SK-N-MC (cell line): ENCODE results near the gene VEZF1.

Source experiments
- DNase-seq: peaks from one replicate; pipeline ENCODE4 v3.0.0-alpha.2; 2011; ENCODE audit warnings: low read depth, low spot score
- H3K27ac ChIP-seq: fragments of 200-600 bp; sonication (generic); 2 replicates; pipeline ENCODE4 v1.5.1; 2016; ENCODE audit warnings: mixed run types
- H3K36me3 ChIP-seq: fragments of 200-600 bp; sonication (generic); 2 replicates; pipeline ENCODE4 v1.6.1; 2017; ENCODE audit warnings: antibody characterized with exemption, low read length, mixed read lengths; ENCODE audit not compliant: insufficient read depth
- H3K4me3 ChIP-seq: fragments of 200-600 bp; sonication (generic); 2 replicates; pipeline ENCODE4 v1.5.1; 2016
- H3K9ac ChIP-seq: fragments of 200-600 bp; sonication (generic); 2 replicates; pipeline ENCODE4 v1.8.0; 2017; ENCODE audit warnings: mixed run types, mixed read lengths; ENCODE audit not compliant: insufficient read length
- H3K9me3 ChIP-seq: fragments of 200-600 bp; sonication (generic); 2 replicates; pipeline ENCODE4 v1.6.1; 2017; ENCODE audit warnings: low read depth, mild to moderate bottlenecking, antibody characterized with exemption, low read length, moderate library complexity, mixed read lengths
- EZH2 ChIP-seq: fragments of 200-600 bp; sonication (generic); IDR thresholded peaks from one replicate; pipeline ENCODE4 v1.6.1; 2017; ENCODE audit warnings: antibody characterized with exemption
- FOXP2 ChIP-seq: optimal IDR thresholded peaks from 2 replicates; pipeline ENCODE3; 2011; ENCODE audit warnings: mild to moderate bottlenecking, moderate library complexity; ENCODE audit not compliant: insufficient read depth; ENCODE audit errors: extremely low read length, control extremely low read depth
- POLR2AphosphoS5 ChIP-seq: IDR thresholded peaks from 2 replicates; pipeline ENCODE4 v1.6.1; 2012; ENCODE audit warnings: mild to moderate bottlenecking, low read depth, low read length, borderline replicate concordance

VEZF1 gene

GRCh38 chr17:57953705-57954396, 34.2 kb downstream of the VEZF1 start:
- H3K36me3 ChIP-seq, result no peaks in the 10 kb centered on the region
- DNase-seq, result no peak
- peak overlapping the region; percentile 98 for H3K27ac ChIP-seq
- H3K9me3 ChIP-seq, result no peaks in the 10 kb centered on the region
- H3K9ac ChIP-seq, result peak overlapping the region; percentile 78
- TF ChIP-seq FOXP2 (no peak), EZH2 (no peak), POLR2AphosphoS5 (no peak)
- H3K4me3 ChIP-seq, result peak overlapping the region; percentile 84

DNA sequence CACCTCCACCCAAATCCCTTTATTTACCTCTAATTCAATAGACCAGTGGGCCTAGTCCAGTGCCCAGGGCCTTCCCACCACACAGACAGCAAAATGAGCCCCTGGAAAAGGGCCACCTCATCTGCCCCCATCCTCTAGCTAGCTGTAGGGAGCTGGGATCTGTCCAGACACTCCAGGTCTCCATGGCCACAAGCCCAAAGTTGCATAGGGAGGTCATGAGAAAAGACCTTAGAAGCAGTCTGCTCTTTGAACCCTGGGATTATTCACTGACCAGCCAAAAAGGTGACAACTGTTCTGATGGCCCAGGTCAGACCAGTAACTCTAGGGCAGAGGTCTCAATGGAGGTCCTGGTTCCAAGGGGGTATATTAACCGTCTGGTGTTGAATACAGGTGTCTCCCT, 34.8 kb downstream of the VEZF1 start:
- no peak overlapping the region for H3K9ac ChIP-seq
- H3K27ac ChIP-seq, result peak overlapping the region; percentile 83
- H3K9me3 ChIP-seq, result no peaks in the 10 kb centered on the region
- H3K36me3 ChIP-seq, result no peaks in the 10 kb centered on the region
- TF ChIP-seq POLR2AphosphoS5, result no peak
- TF ChIP-seq FOXP2, result no peak
- TF ChIP-seq EZH2, result no peak
- H3K4me3 ChIP-seq, result peak overlapping the region; percentile 84
- DNase-seq, result no peak

- Histone ChIP-seq H3K9me3 (no peaks in the 10 kb centered on the region), H3K36me3 (no peaks in the 10 kb centered on the region), H3K9ac (no peak overlapping the region), H3K4me3 (no peak overlapping the region), H3K27ac (peak overlapping the region; percentile 96)
- no peak for DNase-seq
- no peak for TF ChIP-seq EZH2
- TF ChIP-seq POLR2AphosphoS5, result no peak
Measured at GRCh38 chr17:57949649-57950048, 38.4 kb downstream of the VEZF1 start.

DNA sequence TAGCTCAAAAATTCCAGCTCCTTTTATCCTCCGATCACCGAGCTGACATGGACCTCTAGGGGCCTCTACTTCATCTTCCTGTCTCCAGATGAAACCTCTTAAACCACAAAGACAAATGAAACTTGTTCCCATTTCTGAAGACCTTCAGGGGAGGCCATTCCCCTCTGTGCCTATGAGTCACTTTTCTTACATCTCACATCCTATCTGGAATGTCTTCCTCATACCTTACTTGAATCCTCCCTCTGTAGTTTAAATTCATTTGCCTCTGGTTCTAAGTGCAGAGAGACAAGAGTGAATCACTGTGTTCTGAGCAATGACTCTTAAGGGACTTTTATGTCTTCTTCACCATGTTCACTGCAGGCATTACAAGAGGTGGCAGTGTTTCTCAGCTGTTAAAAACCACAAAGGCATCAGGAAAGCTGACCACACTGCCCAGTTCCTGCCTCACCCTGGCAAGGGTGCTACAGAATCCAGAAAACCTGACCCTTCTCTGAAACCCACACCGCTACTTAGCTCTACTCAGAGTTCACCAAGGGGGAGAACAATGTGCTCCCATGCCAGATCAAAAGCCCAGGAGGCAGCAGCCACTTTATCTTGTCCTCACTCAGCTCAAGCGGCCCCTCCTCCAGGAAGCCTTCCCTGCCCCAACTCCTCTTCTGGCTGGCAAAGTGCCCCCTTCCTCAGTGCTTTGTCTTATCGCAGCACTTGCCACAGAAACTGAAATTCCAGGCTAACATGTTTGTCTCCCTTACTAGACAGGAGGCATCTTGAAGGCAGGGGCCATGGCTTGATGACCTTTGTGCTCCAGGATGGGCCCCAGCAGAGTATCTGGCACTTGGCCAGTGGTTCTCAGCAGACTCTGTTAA, 39.3 kb downstream of the VEZF1 start:
- peak overlapping the region; percentile 96 for H3K27ac ChIP-seq
- peak overlapping the region; percentile 21 for H3K9ac ChIP-seq
- TF ChIP-seq POLR2AphosphoS5, result no peak
- no peak for TF ChIP-seq EZH2
- TF ChIP-seq FOXP2, result no peak
- no peaks in the 10 kb centered on the region for H3K9me3 ChIP-seq
- H3K36me3 ChIP-seq, result no peaks in the 10 kb centered on the region
- DNase-seq, result no peak
- H3K4me3 ChIP-seq, result peak overlapping the region; percentile 57

- TF ChIP-seq POLR2AphosphoS5 (no peak), FOXP2 (no peak), EZH2 (no peak)
- H3K9ac ChIP-seq, result no peak overlapping the region
- H3K36me3 ChIP-seq, result no peaks in the 10 kb centered on the region
- peak overlapping the region; percentile 57; the same call in 1 of the 2 replicates for H3K4me3 ChIP-seq
- DNase-seq, result no peak
- no peaks in the 10 kb centered on the region for H3K9me3 ChIP-seq
- peak overlapping the region; percentile 96 for H3K27ac ChIP-seq
Measured at GRCh38 chr17:57948169-57948554, 39.9 kb downstream of the VEZF1 start.

DNA sequence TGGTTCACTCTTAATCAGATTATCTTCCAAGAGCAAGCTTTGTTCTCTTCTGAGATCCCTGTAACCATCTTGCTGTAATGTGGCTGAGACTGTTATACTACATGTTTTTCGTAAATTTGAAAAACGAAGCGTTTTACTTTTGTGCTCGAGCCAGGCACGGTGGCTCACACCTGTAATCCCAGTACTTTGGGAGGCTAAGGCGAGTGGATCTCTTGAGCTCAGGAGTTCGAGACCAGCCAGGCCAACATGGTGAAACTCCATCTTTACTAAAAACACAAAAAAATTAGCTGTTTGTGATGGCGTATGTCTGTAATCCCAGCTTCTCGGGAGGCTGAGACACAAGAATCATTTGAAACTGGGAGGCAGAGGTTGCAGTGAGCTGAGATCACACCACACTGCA, 40.7 kb downstream of the VEZF1 start:
- Histone ChIP-seq H3K4me3 (peak overlapping the region; percentile 14; the same call in 1 of the 2 replicates), H3K9ac (no peak overlapping the region), H3K9me3 (no peaks in the 10 kb centered on the region), H3K36me3 (no peaks in the 10 kb centered on the region), H3K27ac (peak overlapping the region; percentile 96)
- no peak for DNase-seq
- TF ChIP-seq EZH2 (no peak), POLR2AphosphoS5 (no peak), FOXP2 (no peak)

DNA sequence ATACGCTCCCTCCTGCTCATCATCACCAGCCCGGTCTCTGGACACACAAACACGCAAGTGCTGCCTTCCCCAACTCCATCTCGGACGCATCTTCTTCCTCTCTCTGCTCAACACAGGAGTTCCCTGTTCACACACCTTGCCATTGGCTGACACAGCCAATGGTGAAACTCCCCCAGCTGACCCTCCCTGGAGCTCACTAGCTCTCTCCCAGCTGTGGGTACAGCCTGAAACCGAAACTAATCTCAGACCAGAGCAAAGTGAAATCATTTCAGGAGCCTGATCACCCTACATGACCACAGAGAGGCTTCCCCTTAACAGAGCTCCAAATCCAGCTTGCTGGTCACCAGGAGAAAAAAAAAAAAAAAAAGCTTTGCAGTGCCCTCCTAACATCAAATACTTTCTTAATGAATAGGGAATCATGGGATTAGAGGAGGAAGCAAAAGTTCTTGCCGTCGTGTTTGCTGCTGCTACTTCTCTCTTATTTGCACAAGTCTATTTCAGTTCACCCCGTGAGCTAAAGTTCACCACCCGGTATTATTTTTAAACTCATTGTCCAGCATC, 41.2 kb downstream of the VEZF1 start:
- Histone ChIP-seq H3K27ac (peak overlapping the region; percentile 96), H3K36me3 (no peaks in the 10 kb centered on the region), H3K4me3 (peak overlapping the region; percentile 14), H3K9me3 (no peaks in the 10 kb centered on the region), H3K9ac (peak overlapping the region; percentile 47)
- TF ChIP-seq EZH2 (no peak), POLR2AphosphoS5 (no peak), FOXP2 (no peak)
- no peak for DNase-seq
